ENCODE data around the gene TJP1. TPM values are rescaled to one million over a fixed set of nuclear protein-coding genes. Genes with fewer than 3 reads are reported as not detected.
"Not testable (repeated sequence)": the region's sequence is repeated elsewhere in the genome, so short reads cannot be mapped to it uniquely, and the experiment has no call there.

The TJP1 gene
- total and polyA plus RNA-seq, 9 of the 15 experiments (the other 6 are each of a cell fraction or from before 2014, with no cell fraction given): 9.1 to 39.3 (median 28.0) TPM

DNA sequence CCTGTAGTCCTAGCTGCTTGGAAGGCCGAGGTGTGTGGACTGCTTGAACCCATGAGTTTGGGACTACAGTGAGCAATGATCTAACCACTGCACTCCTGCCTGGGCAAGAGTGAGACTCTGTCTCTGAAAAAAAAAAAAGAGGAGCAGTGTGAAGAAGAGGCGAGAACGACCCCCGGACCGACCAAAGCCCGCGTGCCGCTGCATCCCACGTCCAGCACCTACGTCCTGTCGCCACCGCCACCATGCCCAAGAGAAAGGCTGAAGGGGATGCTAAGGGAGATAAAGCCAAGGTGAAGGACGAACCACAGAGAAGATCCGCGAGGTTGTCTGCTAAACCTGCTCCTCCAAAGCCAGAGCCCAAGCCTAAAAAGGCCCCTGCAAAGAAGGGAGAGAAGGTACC lies 91.8 kb downstream of the TJP1 start:
- in situ Hi-C loops (cut with MboI); H4K20me1 ChIP-seq (replicated peaks; ENCODE audit: control insufficient read depth, insufficient read depth, low read length); H3K27me3 ChIP-seq (ENCODE audit: control insufficient read depth in 2 of 2, insufficient read depth in 2 of 2, low read length in 2 of 2); BruUV-seq (replicated peaks); H3K4me2 ChIP-seq (ENCODE audit: insufficient read depth, low read length); ATAC-seq; H3K4me1 ChIP-seq (replicated peaks in 1 of 2; ENCODE audit: control insufficient read depth in 2 of 2, insufficient read depth in 2 of 2, low read length in 2 of 2); H2AFZ ChIP-seq (ENCODE audit: low read depth, low read length); POLR2A ChIA-PET; DNase-seq (ENCODE audit: extremely low read depth in 1 of 4, low spot score in 3 of 4); H3K27ac ChIP-seq (ENCODE audit: extremely low read depth, low read depth, low read length); H3K9ac ChIP-seq (ENCODE audit: insufficient read depth in 1 of 2, low read depth in 2 of 2, low read length in 2 of 2); CTCF ChIA-PET (ENCODE audit: low intra/inter-chr PET ratio); H3K9me1 ChIP-seq (ENCODE audit: control insufficient read depth, insufficient read depth, low read length); FAIRE-seq; intact Hi-C loops (cut with micrococcal nuclease); H3K4me3 ChIP-seq; H3K79me2 ChIP-seq (ENCODE audit: control insufficient read depth, insufficient read depth, low read length); H3K9me3 ChIP-seq (replicated peaks; ENCODE audit: control insufficient read depth, insufficient read depth, low read depth, low read length): not testable (repeated sequence)
- WGBS (ENCODE audit: insufficient coverage, low coverage, missing lambda C conversion rate): 100% methylated on average over 8 of the region's 15 CpGs
- H3K36me3 ChIP-seq (ENCODE audit: control insufficient read depth, insufficient read depth, low read length): peaks cover 62% of the 10 kb centered on the region

DNA sequence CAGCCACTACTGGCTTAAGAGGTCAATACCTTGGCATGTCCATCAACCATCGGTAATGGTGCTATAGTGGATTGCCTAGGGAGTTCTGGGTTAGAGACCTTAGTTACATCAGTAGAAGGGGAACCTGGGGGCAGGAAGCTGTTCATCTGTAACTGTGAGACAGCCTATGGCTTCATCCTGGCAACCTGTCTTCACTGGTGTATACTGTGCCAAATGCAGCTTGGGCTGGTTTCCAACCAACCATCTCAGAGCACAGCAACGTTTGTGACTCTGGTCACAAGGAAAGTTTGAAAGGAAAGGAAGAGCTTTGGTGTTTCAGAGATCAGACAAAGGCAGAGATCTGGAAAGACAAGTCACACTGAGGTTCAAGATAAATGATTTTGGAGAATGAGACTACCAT lies 93.8 kb downstream of the TJP1 start:
- ChIA-PET POLR2A (no interaction called here), CTCF (ENCODE audit: low intra/inter-chr PET ratio) (no interaction called here)
- ATAC-seq (no peak), DNase-seq (ENCODE audit: extremely low read depth in 1 of 4, low spot score in 3 of 4) (no peak), FAIRE-seq (no peak)
- in situ Hi-C loops (cut with MboI) (no loop called here), intact Hi-C loops (cut with micrococcal nuclease) (no loop called here)
- H3K4me1 ChIP-seq (replicated peaks in 1 of 2; ENCODE audit: control insufficient read depth in 2 of 2, insufficient read depth in 2 of 2, low read length in 2 of 2): no peaks in the 10 kb centered on the region
- H3K4me3 ChIP-seq: no peak overlapping the region
- H3K79me2 ChIP-seq (ENCODE audit: control insufficient read depth, insufficient read depth, low read length): no peaks in the 10 kb centered on the region
- H3K27ac ChIP-seq (ENCODE audit: extremely low read depth, low read depth, low read length): no peak overlapping the region
- no peak overlapping the region for H2AFZ ChIP-seq (ENCODE audit: low read depth, low read length)
- H4K20me1 ChIP-seq (replicated peaks; ENCODE audit: control insufficient read depth, insufficient read depth, low read length): no peaks in the 10 kb centered on the region; the same call in 1 of the 2 replicates
- no peaks in the 10 kb centered on the region for H3K9me1 ChIP-seq (ENCODE audit: control insufficient read depth, insufficient read depth, low read length)
- H3K9ac ChIP-seq (ENCODE audit: insufficient read depth in 1 of 2, low read depth in 2 of 2, low read length in 2 of 2): no peak overlapping the region
- no peaks in the 10 kb centered on the region; a peak in 1 of 5 replicates for H3K27me3 ChIP-seq (ENCODE audit: control insufficient read depth in 2 of 2, insufficient read depth in 2 of 2, low read length in 2 of 2)
- no TSS peak for BruUV-seq (replicated peaks)
- H3K4me2 ChIP-seq (ENCODE audit: insufficient read depth, low read length): no peak overlapping the region
- peaks cover 72% of the 10 kb centered on the region for H3K36me3 ChIP-seq (ENCODE audit: control insufficient read depth, insufficient read depth, low read length)
- 71% methylated on average over 2 of the region's 2 CpGs for WGBS (ENCODE audit: insufficient coverage, low coverage, missing lambda C conversion rate)
- peaks cover 5% of the 10 kb centered on the region; the same call in 1 of the 2 replicates for H3K9me3 ChIP-seq (replicated peaks; ENCODE audit: control insufficient read depth, insufficient read depth, low read depth, low read length)
- TF ChIP-seq SPI1 (IDR thresholded peaks at IDR 0.05; ENCODE audit: borderline replicate concordance, low read depth, low read length) (no peak), BHLHE40 (IDR thresholded peaks at IDR 0.05; ENCODE audit: low read length) (no peak), XRCC4 (IDR thresholded peaks at IDR 0.05; ENCODE audit: extremely low read depth, insufficient read depth, insufficient read length) (no peak), ZNF586 (CRISPR knock-in tag; conservative IDR thresholded peaks at IDR 0.05) (no peak), GABPB2 (CRISPR knock-in tag; conservative IDR thresholded peaks at IDR 0.05) (no peak), ZNF253 (CRISPR knock-in tag; conservative IDR thresholded peaks at IDR 0.05) (no peak), POLR2AphosphoS2 (IDR thresholded peaks at IDR 0.05; ENCODE audit: low read length) (no peak), HNRNPL (IDR thresholded peaks at IDR 0.05; ENCODE audit: low read depth, low read length) (no peak)
- TF ChIP-seq, protein P1, sequence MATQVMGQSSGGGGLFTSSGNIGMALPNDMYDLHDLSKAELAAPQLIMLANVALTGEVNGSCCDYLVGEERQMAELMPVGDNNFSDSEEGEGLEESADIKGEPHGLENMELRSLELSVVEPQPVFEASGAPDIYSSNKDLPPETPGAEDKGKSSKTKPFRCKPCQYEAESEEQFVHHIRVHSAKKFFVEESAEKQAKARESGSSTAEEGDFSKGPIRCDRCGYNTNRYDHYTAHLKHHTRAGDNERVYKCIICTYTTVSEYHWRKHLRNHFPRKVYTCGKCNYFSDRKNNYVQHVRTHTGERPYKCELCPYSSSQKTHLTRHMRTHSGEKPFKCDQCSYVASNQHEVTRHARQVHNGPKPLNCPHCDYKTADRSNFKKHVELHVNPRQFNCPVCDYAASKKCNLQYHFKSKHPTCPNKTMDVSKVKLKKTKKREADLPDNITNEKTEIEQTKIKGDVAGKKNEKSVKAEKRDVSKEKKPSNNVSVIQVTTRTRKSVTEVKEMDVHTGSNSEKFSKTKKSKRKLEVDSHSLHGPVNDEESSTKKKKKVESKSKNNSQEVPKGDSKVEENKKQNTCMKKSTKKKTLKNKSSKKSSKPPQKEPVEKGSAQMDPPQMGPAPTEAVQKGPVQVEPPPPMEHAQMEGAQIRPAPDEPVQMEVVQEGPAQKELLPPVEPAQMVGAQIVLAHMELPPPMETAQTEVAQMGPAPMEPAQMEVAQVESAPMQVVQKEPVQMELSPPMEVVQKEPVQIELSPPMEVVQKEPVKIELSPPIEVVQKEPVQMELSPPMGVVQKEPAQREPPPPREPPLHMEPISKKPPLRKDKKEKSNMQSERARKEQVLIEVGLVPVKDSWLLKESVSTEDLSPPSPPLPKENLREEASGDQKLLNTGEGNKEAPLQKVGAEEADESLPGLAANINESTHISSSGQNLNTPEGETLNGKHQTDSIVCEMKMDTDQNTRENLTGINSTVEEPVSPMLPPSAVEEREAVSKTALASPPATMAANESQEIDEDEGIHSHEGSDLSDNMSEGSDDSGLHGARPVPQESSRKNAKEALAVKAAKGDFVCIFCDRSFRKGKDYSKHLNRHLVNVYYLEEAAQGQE (IDR thresholded peaks at IDR 0.05; ENCODE audit: borderline replicate concordance): no peak
- TF ChIP-seq, protein P1 (CRISPR knock-in tag; IDR thresholded peaks at IDR 0.05; ENCODE audit: low read depth): no peak
